GM12801 (cell line): ENCODE data around the gene PLXND1.

Experiments used
- TF ChIP-seq, protein P1 (sequence below): IDR thresholded peaks from one replicate; pipeline ENCODE4 v1.5.1; 2011; ENCODE audit warnings: control low read depth; ENCODE audit not compliant: insufficient read length; ENCODE audit errors: extremely low read depth

Gene PLXND1

DNA sequence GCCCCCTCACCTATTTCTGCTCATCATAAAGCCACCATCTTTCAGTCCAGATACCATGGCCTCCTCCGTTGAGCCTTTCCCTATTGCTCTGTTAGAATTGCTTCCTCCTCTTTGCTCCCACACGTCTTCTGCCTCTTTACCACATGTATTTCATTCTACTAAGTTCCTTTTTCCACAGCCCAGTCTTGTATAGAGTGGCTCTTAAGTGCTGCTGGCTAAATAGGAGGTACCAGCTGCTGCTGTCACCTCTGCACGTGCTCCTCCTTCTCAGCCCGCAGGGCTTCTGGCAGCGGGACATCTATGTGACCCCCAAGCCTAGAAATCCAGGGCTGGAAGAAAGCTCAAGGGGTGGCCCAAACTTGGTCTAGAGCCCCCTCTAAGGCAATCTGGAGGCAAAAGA lies 38.8 kb upstream of the PLXND1 start:
- TF ChIP-seq, protein P1, sequence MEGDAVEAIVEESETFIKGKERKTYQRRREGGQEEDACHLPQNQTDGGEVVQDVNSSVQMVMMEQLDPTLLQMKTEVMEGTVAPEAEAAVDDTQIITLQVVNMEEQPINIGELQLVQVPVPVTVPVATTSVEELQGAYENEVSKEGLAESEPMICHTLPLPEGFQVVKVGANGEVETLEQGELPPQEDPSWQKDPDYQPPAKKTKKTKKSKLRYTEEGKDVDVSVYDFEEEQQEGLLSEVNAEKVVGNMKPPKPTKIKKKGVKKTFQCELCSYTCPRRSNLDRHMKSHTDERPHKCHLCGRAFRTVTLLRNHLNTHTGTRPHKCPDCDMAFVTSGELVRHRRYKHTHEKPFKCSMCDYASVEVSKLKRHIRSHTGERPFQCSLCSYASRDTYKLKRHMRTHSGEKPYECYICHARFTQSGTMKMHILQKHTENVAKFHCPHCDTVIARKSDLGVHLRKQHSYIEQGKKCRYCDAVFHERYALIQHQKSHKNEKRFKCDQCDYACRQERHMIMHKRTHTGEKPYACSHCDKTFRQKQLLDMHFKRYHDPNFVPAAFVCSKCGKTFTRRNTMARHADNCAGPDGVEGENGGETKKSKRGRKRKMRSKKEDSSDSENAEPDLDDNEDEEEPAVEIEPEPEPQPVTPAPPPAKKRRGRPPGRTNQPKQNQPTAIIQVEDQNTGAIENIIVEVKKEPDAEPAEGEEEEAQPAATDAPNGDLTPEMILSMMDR = no peak

DNA sequence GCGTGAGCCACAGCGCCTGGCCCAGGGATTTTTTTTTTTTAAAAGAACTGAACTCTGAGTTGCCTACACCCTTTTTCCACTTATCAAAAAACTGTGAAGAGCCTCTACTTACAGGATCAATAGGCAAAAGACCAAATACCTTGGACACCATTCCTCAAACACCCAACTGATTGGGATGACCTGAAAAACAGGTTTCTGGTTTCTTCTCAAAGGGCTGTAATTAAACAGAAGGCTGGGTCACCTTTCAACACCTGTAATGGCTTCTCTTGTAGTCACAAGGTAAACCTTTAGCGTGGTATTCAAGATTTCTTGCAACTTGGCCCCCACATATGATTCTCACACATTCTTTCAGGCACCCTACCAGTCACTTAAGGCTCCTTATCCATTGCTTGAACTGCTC lies 38.4 kb upstream of the PLXND1 start:
- TF ChIP-seq, protein P1 = no peak

DNA sequence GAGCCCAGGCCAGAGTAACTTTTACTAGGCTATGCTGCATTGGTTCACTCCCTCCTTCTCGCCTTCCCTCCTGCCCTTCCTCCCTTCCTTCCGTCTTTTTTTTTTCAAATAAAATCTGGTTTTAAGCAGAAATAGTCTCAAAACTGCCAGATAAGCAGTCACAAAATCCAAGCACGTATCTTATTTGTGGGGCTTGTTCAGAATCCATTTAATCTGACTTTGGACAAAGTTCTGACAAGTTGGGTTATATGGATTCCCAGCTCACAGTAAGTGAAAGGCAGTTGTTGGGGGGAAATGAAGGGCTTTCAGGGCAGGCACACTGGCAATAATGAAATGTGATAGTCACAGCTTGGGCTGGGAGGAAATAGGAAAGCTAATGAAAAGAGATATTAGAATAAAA lies 32.0 kb upstream of the PLXND1 start:
- TF ChIP-seq, protein P1 = no peak

DNA sequence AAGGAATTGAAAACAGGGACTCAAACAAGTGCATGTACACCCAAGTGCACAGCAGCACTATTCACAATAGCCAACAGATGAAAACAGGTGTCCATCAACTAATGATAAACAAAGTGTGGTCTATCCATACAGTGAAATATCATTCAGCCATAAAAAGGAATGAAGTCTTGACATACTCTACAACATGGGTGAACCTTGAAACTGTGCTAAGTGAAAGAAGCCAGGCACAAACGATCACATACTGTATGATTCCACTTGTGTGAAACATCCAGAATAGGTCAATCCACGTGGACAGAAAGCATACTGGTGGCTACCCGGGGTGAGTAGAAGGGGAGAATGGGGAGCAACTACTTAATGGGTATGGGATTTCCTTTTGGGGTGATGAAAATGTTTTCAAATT lies 29.6 kb upstream of the PLXND1 start:
- TF ChIP-seq, protein P1 = no peak

DNA sequence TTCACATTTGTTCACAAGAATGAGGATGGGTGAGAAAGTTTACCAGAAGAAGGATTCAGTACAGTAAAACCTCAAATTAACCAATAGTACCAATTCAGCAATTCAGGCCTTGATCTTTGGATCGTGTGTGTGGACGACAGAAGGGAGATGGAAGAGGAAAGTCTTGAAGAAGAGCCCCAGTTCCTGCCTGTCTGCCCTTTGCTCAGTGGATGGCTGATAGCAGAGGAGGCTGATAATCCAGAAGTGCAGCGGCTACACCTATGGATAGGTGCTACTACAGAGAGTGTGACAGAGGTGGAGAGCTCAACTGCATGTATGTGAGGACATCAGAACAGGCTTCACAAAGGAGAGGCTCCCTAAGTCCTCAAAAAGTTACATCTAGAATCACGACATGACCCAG lies 29.2 kb upstream of the PLXND1 start:
- TF ChIP-seq, protein P1 = no peak

DNA sequence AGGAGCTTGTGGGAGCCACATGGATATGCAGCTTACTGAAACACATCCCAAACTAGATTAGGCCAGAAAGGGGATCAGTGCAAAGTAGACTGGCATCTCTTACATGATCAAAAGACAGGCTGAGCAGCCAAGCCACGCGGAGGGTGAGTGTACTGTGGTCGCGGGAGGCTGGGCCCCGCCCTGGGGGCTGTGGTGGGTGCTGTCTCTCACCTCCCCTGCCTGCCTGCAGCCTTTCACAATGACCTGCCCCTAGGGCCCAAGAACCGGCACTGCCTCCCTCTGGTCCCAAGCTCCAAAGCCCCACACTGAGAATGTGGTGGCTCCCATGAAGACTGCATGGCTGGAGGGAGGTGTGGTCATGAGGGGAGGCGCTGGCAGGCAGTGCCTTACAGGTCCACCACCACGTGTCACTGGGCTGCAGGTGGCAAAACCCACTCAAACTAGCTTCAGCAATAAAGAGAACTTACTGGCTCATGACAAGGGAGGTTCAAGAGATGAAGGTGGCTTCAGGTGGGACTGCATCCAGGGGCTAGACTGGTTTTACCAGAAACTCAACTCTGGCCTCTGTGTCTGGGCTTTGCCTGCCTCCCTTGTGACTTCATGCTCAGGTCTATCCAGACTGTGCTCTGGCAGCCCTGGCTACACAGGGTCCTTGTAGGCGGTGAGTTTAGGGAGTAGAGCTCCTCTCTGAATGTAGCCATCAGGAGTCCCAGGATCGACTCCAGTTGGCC lies 27.4 kb upstream of the PLXND1 start:
- TF ChIP-seq, protein P1 = no peak

DNA sequence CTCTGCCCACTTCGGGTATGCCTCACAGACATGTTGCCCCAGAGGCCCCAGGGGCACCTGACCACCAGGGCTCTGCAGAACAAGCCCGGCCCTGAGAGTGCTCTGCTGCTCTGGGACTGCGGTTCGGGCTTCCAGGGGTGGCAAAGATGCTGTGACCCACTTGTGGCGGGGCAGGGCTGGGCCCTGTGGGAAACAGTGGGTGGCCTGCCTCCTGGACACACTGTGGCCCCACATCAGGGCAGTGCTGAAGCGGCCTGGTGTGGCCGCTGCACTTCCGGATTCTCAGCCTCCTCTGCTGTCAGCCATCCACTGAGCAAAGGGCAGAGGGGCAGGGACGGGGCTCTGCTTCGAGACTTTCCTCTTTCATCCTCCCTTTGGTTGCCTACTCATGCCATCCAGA lies 26.5 kb upstream of the PLXND1 start:
- TF ChIP-seq, protein P1 = no peak
